Lower lobe of right lung (tissue), 2 donors: Measurements from ENCODE around the gene OR51E2. TPM values are rescaled to one million over a fixed set of nuclear protein-coding genes. Genes with fewer than 3 reads are reported as not detected.
"Not testable (repeated sequence)": the region's sequence is repeated elsewhere in the genome, so short reads cannot be mapped to it uniquely, and the experiment has no call there.

Experiments
- ATAC-seq, 2 donors: fragments of 200-7000 bp; cut with Tn5 transposase; one replicate each; pipeline ENCODE4 v1.9.1; 2020 to 2022; ENCODE audit warnings: mild to moderate bottlenecking in 2 of 2, moderate library complexity in 2 of 2
- DNase-seq: peaks from one replicate; pipeline ENCODE4 v3.0.0-alpha.2; 2020
- H3K27ac ChIP-seq: fragments of 200-600 bp; one replicate; pipeline ENCODE4 v1.8.0; 2022
- H3K27me3 ChIP-seq: fragments of 200-600 bp; one replicate; pipeline ENCODE4 v1.8.0; 2022; ENCODE audit warnings: low read depth
- H3K36me3 ChIP-seq: fragments of 200-600 bp; one replicate; pipeline ENCODE4 v1.8.0; 2022; ENCODE audit warnings: mild to moderate bottlenecking
- H3K4me1 ChIP-seq: fragments of 200-600 bp; one replicate; pipeline ENCODE4 v1.8.0; 2022
- H3K4me3 ChIP-seq: fragments of 200-600 bp; one replicate; pipeline ENCODE4 v1.8.0; 2022; ENCODE audit warnings: mild to moderate bottlenecking
- H3K9me3 ChIP-seq: fragments of 200-600 bp; one replicate; pipeline ENCODE4 v1.8.0; 2022
- CTCF ChIP-seq: fragments of 200-600 bp; IDR thresholded peaks from one replicate; pipeline ENCODE4 v1.8.0; 2022; ENCODE audit warnings: antibody characterized with exemption, mild to moderate bottlenecking
- intact Hi-C: fragments of 100-400 bp; cut with DNase I; formaldehyde crosslinking; loops from one replicate; pipeline ENCODE4 v1.11.0; 2022
- long read RNA-seq: library from polyadenylated mRNA; unstranded; transcript quantifications from one replicate; pipeline ENCODE4 v2.0.0, GENCODE V29; 2021
- total RNA-seq: library from RNA; stranded (reverse); fragmentation: NEBNext Ultra II Directional; extraction: Animal tissue kit (Norgen Biotek cat#: 25700); gene quantifications from one replicate; pipeline ENCODE4 v1.2.1, GENCODE V29; 2021
- donor health status: DM: no; HTN: yes; CAD: no; lungs with severe emphysema.

The OR51E2 gene
- not detected for total RNA-seq
- long read RNA-seq, result 0 reads

GRCh38 chr11:4697585-4697984, at the start of gene OR51E2:
TSS of gene OR51E2 (minus strand) at chr11:4697853. CDS start at chr11:4682711, 15,142 bp downstream.
- no peak within 1 kb of the TSS for H3K27ac ChIP-seq
- no peaks in the 10 kb centered on the region for H3K36me3 ChIP-seq
- no peaks in the 10 kb centered on the region for H3K9me3 ChIP-seq
- intact Hi-C loops, result no loop called here
- ATAC-seq (no peak), DNase-seq (no peak)
- H3K4me3 ChIP-seq, result no peak within 1 kb of the TSS
- no peaks in the 10 kb centered on the region for H3K27me3 ChIP-seq
- no peaks in the 10 kb centered on the region for H3K4me1 ChIP-seq
- no peak for TF ChIP-seq CTCF

- TF ChIP-seq CTCF, result no peak
- intact Hi-C loops, result no loop called here
- DNase-seq, result no peak
Observed at GRCh38 chr11:4740735-4741134, 43.1 kb upstream of the OR51E2 start.

GRCh38 chr11:4727171-4727570, 29.5 kb upstream of the OR51E2 start:
- H3K4me1 ChIP-seq, result no peaks in the 10 kb centered on the region
- no peaks in the 10 kb centered on the region for H3K27me3 ChIP-seq
- no peak overlapping the region for H3K4me3 ChIP-seq
- TF ChIP-seq CTCF, result no peak
- DNase-seq, result no peak
- intact Hi-C loops, result no loop called here
- no peak for ATAC-seq
- no peak overlapping the region for H3K27ac ChIP-seq
- no peaks in the 10 kb centered on the region for H3K9me3 ChIP-seq
- no peaks in the 10 kb centered on the region for H3K36me3 ChIP-seq

More at GRCh38 chr11:4740735-4741134, 43.1 kb upstream of the OR51E2 start:
- no peak for ATAC-seq
- no peaks in the 10 kb centered on the region for H3K9me3 ChIP-seq
- H3K4me1 ChIP-seq, result no peaks in the 10 kb centered on the region
- H3K27ac ChIP-seq, result no peak overlapping the region
- no peaks in the 10 kb centered on the region for H3K27me3 ChIP-seq
- no peaks in the 10 kb centered on the region for H3K36me3 ChIP-seq
- no peak overlapping the region for H3K4me3 ChIP-seq

- H3K9me3 ChIP-seq, intact Hi-C loops, H3K4me3 ChIP-seq, H3K4me1 ChIP-seq, ATAC-seq, H3K27ac ChIP-seq, DNase-seq, H3K27me3 ChIP-seq, H3K36me3 ChIP-seq: not testable (repeated sequence)
Observed at GRCh38 chr11:4722616-4723534, 25.2 kb upstream of the OR51E2 start.

GRCh38 chr11:4714300-4714699, 16.6 kb upstream of the OR51E2 start:
- no peaks in the 10 kb centered on the region for H3K9me3 ChIP-seq
- H3K4me1 ChIP-seq, result no peaks in the 10 kb centered on the region
- H3K27me3 ChIP-seq, result no peaks in the 10 kb centered on the region
- H3K36me3 ChIP-seq, result no peaks in the 10 kb centered on the region
- DNase-seq (no peak), ATAC-seq (no peak)
- intact Hi-C loops, result no loop called here
- no peak overlapping the region for H3K4me3 ChIP-seq
- no peak overlapping the region for H3K27ac ChIP-seq
- TF ChIP-seq CTCF, result no peak

GRCh38 chr11:4713241-4713640, 15.6 kb upstream of the OR51E2 start:
- ATAC-seq, result no peak
- intact Hi-C loops, result no loop called here

More at GRCh38 chr11:4713241-4713640, 15.6 kb upstream of the OR51E2 start:
- Histone ChIP-seq H3K9me3 (no peaks in the 10 kb centered on the region), H3K27me3 (no peaks in the 10 kb centered on the region), H3K36me3 (no peaks in the 10 kb centered on the region), H3K4me1 (no peaks in the 10 kb centered on the region), H3K27ac (no peak overlapping the region), H3K4me3 (no peak overlapping the region)
- DNase-seq, result no peak
- no peak for TF ChIP-seq CTCF
